ENCODE results near the gene RAB11A. TPM values are rescaled to one million over a fixed set of nuclear protein-coding genes. Genes with fewer than 3 reads are reported as not detected.

RAB11A gene
- polyA plus RNA-seq, 1 of the 3 experiments (the other 2 are of a cell fraction): 352 TPM

- no peak overlapping the region for H2AFZ ChIP-seq (ENCODE audit: low read depth)
- no peaks in the 10 kb centered on the region for H3F3A ChIP-seq (replicated peaks; ENCODE audit: insufficient read depth)
- no peaks in the 10 kb centered on the region for H3K4me1 ChIP-seq (ENCODE audit: control insufficient read depth in 1 of 2, insufficient read depth in 2 of 2, low read depth in 1 of 2, low read length in 1 of 2)
- WGBS (ENCODE audit: low lambda C conversion rate): 66% methylated on average over 5 of the region's 5 CpGs
- no peaks in the 10 kb centered on the region for H4K20me1 ChIP-seq (ENCODE audit: insufficient read depth)
- no peak overlapping the region for H3K4me3 ChIP-seq (ENCODE audit: low read depth in 2 of 2, low read length in 1 of 2)
- CTCF ChIA-PET: no interaction called here
- H3K27me3 ChIP-seq (ENCODE audit: insufficient read depth): no peaks in the 10 kb centered on the region
- H3K79me2 ChIP-seq (ENCODE audit: insufficient read depth): no peaks in the 10 kb centered on the region
- no peak overlapping the region for H3K9ac ChIP-seq
- H3K4me2 ChIP-seq: no peak overlapping the region
- H3K9me2 ChIP-seq: no peaks in the 10 kb centered on the region
- H3K27ac ChIP-seq (ENCODE audit: low read depth in 2 of 2, low read length in 1 of 2): no peak overlapping the region
- TF ChIP-seq EZH2phosphoT487 (IDR thresholded peaks at IDR 0.05; ENCODE audit: borderline replicate concordance, low read depth): no peak
- TF ChIP-seq USF1 (IDR thresholded peaks at IDR 0.05; ENCODE audit: borderline replicate concordance, low read depth): no peak
- TF ChIP-seq TAF1 (IDR thresholded peaks at IDR 0.05; ENCODE audit: borderline replicate concordance, low read depth, low read length): no peak
- no peak for TF ChIP-seq FOSL2 (IDR thresholded peaks at IDR 0.05; ENCODE audit: borderline replicate concordance, low read depth)
- TF ChIP-seq MEF2A (IDR thresholded peaks at IDR 0.05; ENCODE audit: borderline replicate concordance, low read depth): no peak
- TF ChIP-seq MAX (IDR thresholded peaks at IDR 0.05; ENCODE audit: low read depth): no peak
- no peak for TF ChIP-seq EP300 (IDR thresholded peaks at IDR 0.05; ENCODE audit: borderline replicate concordance in 1 of 2, low read depth in 1 of 2, low read length in 1 of 2)
- no peak for TF ChIP-seq PBX3 (IDR thresholded peaks at IDR 0.05)
- TF ChIP-seq RXRA (IDR thresholded peaks at IDR 0.05; ENCODE audit: borderline replicate concordance, low read depth): no peak
- no peak for TF ChIP-seq NRF1 (IDR thresholded peaks at IDR 0.05; ENCODE audit: low read depth, low read length)
- TF ChIP-seq GABPA (IDR thresholded peaks at IDR 0.05; ENCODE audit: low read depth): no peak
- no peak for TF ChIP-seq RFX5 (IDR thresholded peaks at IDR 0.05; ENCODE audit: low read length)
- no peak for TF ChIP-seq CTCF (IDR thresholded peaks at IDR 0.05)
- no peak for DNase-seq
- no peaks in the 10 kb centered on the region for H3K9me3 ChIP-seq
- POLR2A ChIA-PET: no interaction called here
- H3K36me3 ChIP-seq (replicated peaks in 1 of 2; ENCODE audit: control insufficient read depth in 1 of 2, insufficient read depth in 2 of 2, low read length in 1 of 2): no peaks in the 10 kb centered on the region
Measured at GRCh38 chr15:65851981-65852380, 17.3 kb upstream of the RAB11A start.
